Stimulated activated naive CD4-positive, alpha-beta T cell (primary cell): Measurements from ENCODE around the gene ADARB1.

Source experiments
- DNase-seq, 6 experiments: peaks; one replicate each; lab custom pipeline; 2025; lab: John Stamatoyannopoulos, UW

ADARB1 gene

GRCh38 chr21:45054927-45055612 lies 19.3 kb upstream of the ADARB1 start:
- DNase-seq, result peak in 1 of 6 experiments; percentile 8

DNA sequence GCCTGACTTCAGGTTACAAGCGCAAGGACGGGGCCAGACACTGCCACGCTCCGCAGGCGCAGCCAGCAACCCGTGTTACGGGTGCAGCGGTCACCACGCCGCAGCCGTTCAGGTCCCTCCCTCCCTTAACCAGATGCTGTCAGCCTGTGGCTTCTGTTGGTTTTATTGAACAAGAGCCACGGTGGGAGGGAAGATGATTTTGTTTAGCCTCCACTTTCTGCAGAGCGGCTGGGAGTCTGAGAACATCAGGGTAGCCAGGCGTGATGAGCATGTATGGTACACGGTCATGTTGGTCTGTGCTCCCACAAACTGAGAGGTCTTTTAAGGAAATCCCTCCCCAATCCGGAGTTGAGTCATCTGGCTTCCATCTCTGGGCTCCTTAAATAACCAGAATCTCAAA lies 18.5 kb upstream of the ADARB1 start:
- no peak for DNase-seq

DNA sequence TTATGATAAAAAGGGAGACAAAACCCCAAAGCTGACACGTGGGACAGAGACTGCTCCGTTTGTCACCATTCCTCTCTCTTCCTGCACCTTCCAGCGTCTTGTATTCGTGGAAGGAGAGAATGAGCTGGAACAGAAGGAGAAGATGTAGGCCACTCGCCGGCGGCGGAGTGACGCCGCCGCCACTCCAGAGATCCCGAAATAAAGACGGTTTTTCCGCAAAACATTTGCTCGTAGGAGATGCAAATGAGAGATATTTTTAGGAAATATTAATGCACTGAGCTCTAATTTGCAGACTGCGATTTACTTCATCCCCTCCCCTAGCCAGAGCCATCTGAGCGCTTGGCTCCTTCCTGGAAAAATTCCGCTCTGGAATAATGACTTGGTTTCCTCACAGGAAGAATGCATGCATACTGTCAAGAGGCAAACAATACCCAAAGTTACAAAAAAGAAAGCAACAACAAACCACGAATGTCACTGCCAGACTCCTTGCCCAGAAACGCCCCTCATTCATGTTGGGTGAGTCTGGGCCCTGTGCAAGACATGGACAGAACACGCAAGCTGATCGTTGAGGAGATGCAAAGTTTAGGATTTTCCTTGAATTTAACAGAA lies 18.0 kb upstream of the ADARB1 start:
- DNase-seq, result no peak

GRCh38 chr21:45056917-45057560 lies 17.3 kb upstream of the ADARB1 start:
- DNase-seq, result no peak

GRCh38 chr21:45057886-45058285 lies 16.5 kb upstream of the ADARB1 start:
- no peak for DNase-seq

DNA sequence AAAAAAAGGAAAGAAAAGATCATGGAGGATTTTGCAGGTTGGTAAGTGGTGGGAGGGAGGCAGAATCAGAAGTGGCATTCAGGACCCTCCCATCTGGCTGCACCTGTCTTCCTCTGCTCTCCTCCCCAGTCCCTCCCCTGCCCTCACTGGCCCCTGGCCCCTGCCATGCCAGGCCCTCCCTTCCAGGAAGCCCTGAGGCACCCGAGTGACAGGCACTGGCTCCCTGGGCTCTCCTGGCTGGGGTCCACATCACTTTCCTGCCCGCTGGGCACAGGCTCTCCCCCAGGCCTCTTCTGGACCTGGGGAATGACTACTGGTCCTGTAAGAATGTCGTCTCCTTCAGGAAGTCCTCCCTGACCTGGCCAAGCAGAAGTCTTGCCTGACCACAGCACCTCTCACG lies 15.3 kb upstream of the ADARB1 start:
- no peak for DNase-seq

DNA sequence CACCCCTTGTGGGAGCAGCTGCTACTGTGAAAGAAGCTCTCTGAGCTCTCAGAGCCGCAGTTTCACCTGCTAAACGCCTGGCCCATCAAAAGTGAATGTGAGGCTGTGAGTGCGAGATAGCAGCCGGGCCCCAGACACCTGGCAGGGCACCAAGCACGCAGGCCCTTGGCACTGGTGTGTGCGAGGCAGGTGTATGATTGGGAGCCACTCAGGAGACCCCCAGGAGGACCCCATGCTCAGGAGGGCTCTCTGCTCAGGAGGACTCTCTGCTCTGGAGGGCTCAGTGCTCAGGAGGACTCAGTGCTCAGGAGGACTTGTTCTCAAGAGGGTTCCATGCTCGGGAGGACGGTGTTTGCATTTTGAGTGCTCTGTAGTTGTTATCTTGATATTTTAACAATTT lies 14.3 kb upstream of the ADARB1 start:
- DNase-seq, result no peak

DNA sequence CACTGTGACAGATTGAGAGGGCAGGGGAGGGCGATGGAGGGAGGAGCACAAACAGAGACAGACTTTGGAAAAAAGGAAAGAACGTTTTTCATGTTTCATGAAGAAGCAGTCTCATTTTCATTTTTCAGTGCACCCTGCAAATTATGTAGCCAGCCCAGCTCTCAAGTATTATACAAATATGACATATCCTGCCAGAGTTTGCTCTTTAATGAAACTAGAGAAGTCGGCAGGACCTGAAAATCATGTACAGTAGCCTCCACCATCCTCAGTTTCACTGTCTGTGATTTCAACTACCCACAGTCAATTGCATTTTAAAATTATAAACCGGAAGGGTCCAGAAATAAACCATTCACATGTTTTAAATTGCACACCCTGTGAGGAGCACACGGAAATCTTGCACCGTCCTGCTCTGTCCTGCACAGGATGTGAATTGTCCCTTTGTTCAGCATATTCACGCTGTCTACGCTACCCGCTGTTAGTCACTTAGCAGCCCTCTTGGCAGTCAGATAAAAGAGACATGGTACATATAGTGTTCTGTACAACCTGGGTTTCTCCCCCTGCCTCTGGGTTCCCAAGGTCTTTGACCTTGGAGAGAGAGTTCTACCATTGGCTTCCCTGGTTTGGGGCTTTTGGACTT lies 13.6 kb upstream of the ADARB1 start:
- no peak for DNase-seq

DNA sequence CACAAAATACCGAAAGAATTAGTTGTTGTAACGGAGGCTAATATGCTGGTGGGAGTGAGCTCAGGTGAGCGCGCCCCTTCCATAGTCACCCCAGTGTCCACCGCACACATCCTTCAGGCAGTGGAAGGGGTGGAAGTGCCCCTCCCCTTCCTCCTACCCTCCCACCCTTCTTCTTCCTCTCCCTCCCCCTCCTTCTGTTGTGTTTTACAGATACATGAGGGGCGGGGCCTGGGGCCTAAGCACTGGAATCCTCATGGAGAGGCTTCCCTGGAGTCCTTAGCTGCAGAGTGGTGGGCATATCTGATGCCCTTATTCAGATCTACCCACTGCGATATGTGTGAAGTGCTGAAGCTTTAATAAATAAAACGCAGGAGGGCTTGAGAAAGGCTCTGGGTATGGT lies 10.3 kb upstream of the ADARB1 start:
- DNase-seq, result no peak

- DNase-seq, result no peak
Observed at GRCh38 chr21:45064618-45065399, 9.6 kb upstream of the ADARB1 start.

DNA sequence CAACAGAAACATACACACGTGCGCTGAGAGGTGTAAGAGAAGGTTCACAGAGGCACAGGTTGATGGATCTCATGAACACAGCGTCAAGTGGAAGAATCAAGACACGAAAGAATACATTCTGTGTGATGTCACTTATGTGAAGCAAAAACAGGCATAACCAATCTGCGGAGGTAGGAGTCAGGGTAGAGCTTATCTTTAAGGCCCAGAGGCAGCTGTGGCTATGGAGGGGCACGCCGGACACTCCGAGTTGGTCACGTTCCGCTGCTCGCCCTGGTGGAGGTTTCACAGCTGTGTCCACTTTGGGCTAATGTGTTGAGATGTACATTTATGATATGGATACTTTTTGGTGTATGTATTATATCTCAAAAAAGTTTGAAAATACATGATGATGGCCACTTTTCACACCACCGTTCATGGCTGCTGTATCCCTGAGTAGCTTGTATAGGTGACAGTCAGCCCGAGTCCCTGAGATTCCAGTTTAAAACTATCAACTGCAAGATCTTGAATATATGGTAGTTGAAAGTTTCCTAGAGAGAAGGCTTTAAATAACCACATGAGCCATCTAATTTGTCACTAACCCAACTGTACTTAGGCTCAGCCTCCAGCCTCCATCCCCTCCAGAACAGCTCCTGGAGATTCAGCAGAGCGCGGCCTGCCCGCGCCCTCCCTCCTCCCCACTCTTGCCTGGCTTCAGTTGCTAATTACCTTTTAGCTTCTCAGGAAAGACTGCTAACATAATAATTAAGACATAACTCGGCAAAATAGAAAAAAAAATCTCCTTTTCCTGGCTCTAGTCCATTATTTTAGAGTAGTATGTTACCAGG lies 6.7 kb upstream of the ADARB1 start:
- DNase-seq, result no peak

- DNase-seq, result no peak
Observed at GRCh38 chr21:45069085-45069484, 5.3 kb upstream of the ADARB1 start.

- no peak for DNase-seq
Observed at GRCh38 chr21:45069711-45070110, 4.7 kb upstream of the ADARB1 start.

- DNase-seq, result no peak
Observed at GRCh38 chr21:45071078-45071873, 3.1 kb upstream of the ADARB1 start.

- DNase-seq, result no peak
Observed at GRCh38 chr21:45071874-45072737, 2.3 kb upstream of the ADARB1 start.

DNA sequence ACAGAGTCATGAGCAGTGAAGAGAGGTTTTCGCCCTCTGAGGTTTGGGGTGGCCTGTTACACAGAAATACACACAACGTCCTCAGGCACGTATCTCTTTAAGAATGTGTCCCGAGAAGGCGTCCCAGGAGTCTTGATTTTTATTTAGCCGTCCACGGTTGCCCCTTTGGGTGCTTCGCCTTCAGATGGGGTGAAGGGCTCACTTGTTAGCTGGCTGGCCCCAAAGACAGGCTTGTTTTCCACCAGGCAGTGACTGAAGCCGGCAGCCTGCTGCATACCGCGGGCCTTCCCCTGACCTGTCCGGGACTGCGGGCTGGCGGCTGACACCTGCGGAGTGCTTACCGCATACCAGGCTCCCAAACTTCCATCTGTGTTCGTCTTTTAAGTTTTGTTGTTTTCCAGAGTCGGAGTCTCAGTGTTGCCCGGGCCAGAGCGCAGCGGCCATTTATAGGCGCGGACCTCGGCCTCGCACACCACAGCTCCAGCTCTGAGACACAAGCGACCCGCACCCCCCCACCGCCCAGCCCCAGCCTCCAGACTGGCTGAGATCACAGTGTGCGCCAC lies 1.6 kb upstream of the ADARB1 start:
- no peak for DNase-seq

- DNase-seq, result peak in 1 of 6 experiments; percentile 28
Observed at GRCh38 chr21:45073301-45074047, 906 bp upstream of the ADARB1 start.

DNA sequence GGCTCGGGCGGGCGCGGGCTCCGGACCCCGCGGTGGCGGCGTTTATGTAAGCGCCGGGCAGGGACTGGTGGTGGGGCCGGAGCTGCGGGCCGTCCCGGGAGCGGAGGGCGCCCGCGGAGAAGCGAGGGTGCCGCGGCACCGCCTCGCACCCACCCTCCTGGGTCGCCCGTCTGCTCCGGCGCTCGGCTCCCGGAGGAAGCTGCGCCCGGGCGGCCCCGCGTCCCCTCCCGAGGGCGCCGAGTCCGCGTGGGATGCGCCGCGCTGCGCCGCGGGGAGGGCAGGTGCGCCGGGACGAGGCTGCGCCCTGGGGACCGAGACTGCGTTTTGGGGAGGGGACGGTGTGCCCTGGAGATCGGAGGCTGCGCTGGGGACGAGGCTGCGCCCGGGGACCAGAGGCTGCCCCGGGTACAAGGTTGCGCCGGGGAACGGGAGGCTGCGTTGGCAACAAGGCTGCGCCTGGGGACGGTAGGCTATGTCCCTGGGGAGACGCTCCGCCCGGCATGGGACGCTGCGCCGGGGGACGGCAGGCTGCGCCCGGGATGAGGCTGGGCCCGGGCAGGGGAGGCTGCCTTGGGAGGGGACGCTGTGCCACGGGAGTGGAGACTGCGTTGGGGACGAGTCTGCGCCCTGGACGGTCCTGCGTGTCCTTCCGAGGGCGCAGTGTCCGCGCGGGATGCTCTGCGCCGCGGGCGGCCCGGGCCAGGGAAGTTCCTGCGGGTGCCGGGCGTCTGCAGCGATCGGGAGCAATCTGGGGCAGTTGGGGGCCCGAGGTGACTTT lies 627 bp downstream of the ADARB1 start:
- peak in 3 of 6 experiments; percentile 30 to 33 (median 31) for DNase-seq
